WTC11 (cell line): ENCODE data around the gene ZNF521. TPM values are rescaled to one million over a fixed set of nuclear protein-coding genes. Genes with fewer than 3 reads are reported as not detected.

Experiments used
- ATAC-seq: fragments of 200-7000 bp; cut with Tn5 transposase; 2 replicates; pipeline ENCODE4 v1.10.0; 2021; ENCODE audit warnings: mild to moderate bottlenecking, moderate library complexity
- CTCF ChIA-PET: fragments of 300-600 bp; sonication (Branson Sonifier 250); formaldehyde crosslinking; loops from one replicate; lab custom pipeline; 2021; ENCODE audit warnings: antibody characterized with exemption; lab: Charles Lee
- POLR2A ChIA-PET: fragments of 350-600 bp; sonication (Branson Sonifier 250); formaldehyde crosslinking; loops from one replicate; lab custom pipeline; 2021; ENCODE audit warnings: antibody characterized with exemption; lab: Charles Lee
- DNase-seq: peaks from one replicate; pipeline ENCODE4 v3.0.0; 2021; ENCODE audit warnings: low spot score
- H3K27ac Mint-ChIP-seq: 2 replicates; pipeline ENCODE4 v1.8.0; 2021; ENCODE audit warnings: mixed read lengths
- H3K27me3 Mint-ChIP-seq: 2 replicates; pipeline ENCODE4 v1.8.0; 2021; ENCODE audit warnings: low read depth, mild to moderate bottlenecking, moderate library complexity, mixed read lengths
- H3K36me3 Mint-ChIP-seq: 2 replicates; pipeline ENCODE4 v1.8.0; 2021; ENCODE audit warnings: mixed read lengths
- H3K4me1 Mint-ChIP-seq: 2 replicates; pipeline ENCODE4 v1.8.0; 2022; ENCODE audit warnings: mixed read lengths
- H3K4me3 Mint-ChIP-seq: 2 replicates; pipeline ENCODE4 v1.8.0; 2021; ENCODE audit warnings: mild to moderate bottlenecking, moderate library complexity, mixed read lengths
- H3K9me3 Mint-ChIP-seq: 2 replicates; pipeline ENCODE4 v1.8.0; 2021; ENCODE audit warnings: mixed read lengths
- AFF4 ChIP-seq: sonication (generic); formaldehyde crosslinking; IDR thresholded peaks from 2 replicates; pipeline ENCODE4 v1.8.1; 2023; ENCODE audit warnings: mild to moderate bottlenecking, missing genetic modification reagents, borderline replicate concordance
- CDX4 ChIP-seq: fragments of 250-450 bp; sonication (Bioruptor Pico); IDR thresholded peaks from 2 replicates; pipeline ENCODE4 v1.9.0; 2021; ENCODE audit warnings: moderate library complexity, mild to moderate bottlenecking, inconsistent platforms, borderline replicate concordance
- CREM ChIP-seq: sonication (generic); formaldehyde crosslinking; IDR thresholded peaks from 2 replicates; pipeline ENCODE4 v1.8.1; 2022; ENCODE audit warnings: mild to moderate bottlenecking, missing genetic modification reagents, moderate library complexity
- FOXP1 ChIP-seq: sonication (generic); formaldehyde crosslinking; IDR thresholded peaks from 2 replicates; pipeline ENCODE4 v1.8.0; 2022; ENCODE audit warnings: missing genetic modification reagents, mild to moderate bottlenecking, moderate library complexity, borderline replicate concordance
- GABPB1 ChIP-seq: sonication (generic); formaldehyde crosslinking; IDR thresholded peaks from 2 replicates; pipeline ENCODE4 v1.8.1; 2023; ENCODE audit warnings: mild to moderate bottlenecking, missing genetic modification reagents
- GRHL2 ChIP-seq: fragments of 250-450 bp; sonication (Bioruptor Pico); IDR thresholded peaks from 2 replicates; pipeline ENCODE4 v1.8.0; 2022; ENCODE audit warnings: mild to moderate bottlenecking, moderate library complexity; ENCODE audit not compliant: insufficient replicate concordance, severe bottlenecking
- IRF1 ChIP-seq: sonication (generic); formaldehyde crosslinking; IDR thresholded peaks from 2 replicates; pipeline ENCODE4 v1.8.0; 2023; ENCODE audit warnings: missing genetic modification reagents
- PRRX2 ChIP-seq: fragments of 250-450 bp; sonication (Bioruptor Pico); IDR thresholded peaks from 2 replicates; pipeline ENCODE4 v1.8.0; 2021; ENCODE audit warnings: mild to moderate bottlenecking
- RELA ChIP-seq: sonication (generic); formaldehyde crosslinking; IDR thresholded peaks from 2 replicates; pipeline ENCODE4 v1.8.1; 2022; ENCODE audit warnings: missing genetic modification reagents, mild to moderate bottlenecking, borderline replicate concordance
- SP1 ChIP-seq: sonication (generic); formaldehyde crosslinking; conservative IDR thresholded peaks from 2 replicates; pipeline ENCODE4 v1.8.1; 2022; ENCODE audit warnings: missing genetic modification reagents
- ZBTB21 ChIP-seq: sonication (generic); formaldehyde crosslinking; IDR thresholded peaks from 2 replicates; pipeline ENCODE4 v1.8.1; 2023; ENCODE audit warnings: mild to moderate bottlenecking, missing genetic modification reagents, borderline replicate concordance
- ZNF317 ChIP-seq: sonication (generic); formaldehyde crosslinking; IDR thresholded peaks from 2 replicates; pipeline ENCODE4 v1.8.1; 2023; ENCODE audit warnings: low read depth, mild to moderate bottlenecking, moderate library complexity, missing genetic modification reagents, borderline replicate concordance
- ZNF396 ChIP-seq: fragments of 250-450 bp; sonication (Bioruptor Pico); IDR thresholded peaks from 2 replicates; pipeline ENCODE4 v1.8.0; 2021; ENCODE audit warnings: mild to moderate bottlenecking, moderate library complexity, borderline replicate concordance
- ZNF532 ChIP-seq: fragments of 250-450 bp; sonication (Bioruptor Pico); IDR thresholded peaks from 2 replicates; pipeline ENCODE4 v1.9.0; 2021; ENCODE audit warnings: mild to moderate bottlenecking, borderline replicate concordance
- ZSCAN18 ChIP-seq: fragments of 250-450 bp; sonication (Bioruptor Pico); IDR thresholded peaks from 2 replicates; pipeline ENCODE4 v2.1.2; 2022; ENCODE audit warnings: mild to moderate bottlenecking, moderate library complexity
- total RNA-seq: library from RNA; stranded (reverse); gene quantifications from 3 replicates; pipeline ENCODE4 v1.2.3, GENCODE V29; 2021

Gene ZNF521
- total RNA-seq, 1 experiment from 2014 or later = 15.3 TPM

- TF ChIP-seq CREM (CRISPR knock-in tag) (no peak), RELA (CRISPR knock-in tag) (no peak), ZBTB21 (CRISPR knock-in tag) (no peak), AFF4 (CRISPR knock-in tag) (no peak), FOXP1 (CRISPR knock-in tag) (no peak), ZNF317 (CRISPR knock-in tag) (no peak), ZNF532 (CRISPR knock-in tag) (no peak), SP1 (CRISPR knock-in tag) (no peak), ZSCAN18 (CRISPR knock-in tag) (no peak)
Observed at GRCh38 chr18:25176518-25177042, 175.4 kb downstream of the ZNF521 start (continued).

GRCh38 chr18:25175558-25176517 is 176.1 kb downstream of the ZNF521 start:
- H3K27me3 Mint-ChIP-seq = no peaks in the 10 kb centered on the region
- H3K9me3 Mint-ChIP-seq = no peaks in the 10 kb centered on the region
- H3K4me3 Mint-ChIP-seq = no peak overlapping the region
- H3K36me3 Mint-ChIP-seq = no peaks in the 10 kb centered on the region
- peaks cover 27% of the 10 kb centered on the region for H3K4me1 Mint-ChIP-seq
- CTCF ChIA-PET = no interaction called here
- TF ChIP-seq PRRX2 (CRISPR knock-in tag) = no peak
- no peak for TF ChIP-seq IRF1 (CRISPR knock-in tag)
- TF ChIP-seq GRHL2 (CRISPR knock-in tag) = no peak
- no peak for TF ChIP-seq CDX4 (CRISPR knock-in tag)
- no peak for TF ChIP-seq GABPB1
- TF ChIP-seq ZNF396 = no peak
- DNase-seq (no peak), ATAC-seq (no peak)
- H3K27ac Mint-ChIP-seq = no peak overlapping the region
- POLR2A ChIA-PET = no interaction called here
